K562 (cell line): ENCODE measurements around the gene CPLANE2. TPM values are rescaled to one million over a fixed set of nuclear protein-coding genes. Genes with fewer than 3 reads are reported as not detected.

Experiments
- ARHGAP35 ChIP-seq: fragments of 450-650 bp; IDR thresholded peaks from 2 replicates; pipeline ENCODE4 v1.6.1; 2018; ENCODE audit not compliant: partially characterized antibody
- CBX3 ChIP-seq, 2 experiments: IDR thresholded peaks; 1 replicate in 1 of 2; 2 replicates in 1 of 2; pipeline ENCODE4 v1.6.1; 2012; ENCODE audit warnings: inconsistent platforms in 2 of 2, low read length in 2 of 2, borderline replicate concordance in 1 of 2, control low read depth in 1 of 2
- CCNT2 ChIP-seq: IDR thresholded peaks from 2 replicates; pipeline ENCODE4 v1.6.1; 2011; ENCODE audit warnings: borderline replicate concordance, low read depth, mild to moderate bottlenecking, moderate library complexity, mixed read lengths, low read length; ENCODE audit not compliant: insufficient read length; ENCODE audit errors: extremely low read depth
- COPS2 ChIP-seq: fragments of 450-650 bp; conservative IDR thresholded peaks from 2 replicates; pipeline ENCODE4 v1.6.1; 2016; ENCODE audit warnings: mild to moderate bottlenecking, moderate library complexity
- CTBP1 ChIP-seq: fragments of 450-650 bp; IDR thresholded peaks from 2 replicates; pipeline ENCODE4 v1.6.1; 2016; ENCODE audit warnings: borderline replicate concordance
- ETV6 ChIP-seq, 3 experiments: fragments of 150-350 bp in 1 of 3; sonication (generic) in 1 of 3; formaldehyde crosslinking in 1 of 3; IDR thresholded peaks; 2 replicates each; pipeline versions ENCODE4 v1.6.1 to v1.8.0; 2014 to 2022; ENCODE audit warnings: borderline replicate concordance in 2 of 3, low read depth in 2 of 3, antibody characterized with exemption in 1 of 3, low read length in 1 of 3, mild to moderate bottlenecking in 1 of 3, missing genetic modification reagents in 1 of 3
- EZH2 ChIP-seq: IDR thresholded peaks from 2 replicates; pipeline ENCODE4 v1.6.1; 2012; ENCODE audit warnings: low read depth, mild to moderate bottlenecking, inconsistent platforms, low read length, borderline replicate concordance
- KDM4B ChIP-seq, 2 experiments: fragments of 450-650 bp in 1 of 2; sonication (generic) in 1 of 2; IDR thresholded peaks; 2 replicates each; pipeline ENCODE4 v1.6.1; 2016 to 2017; ENCODE audit warnings: borderline replicate concordance in 2 of 2, antibody characterized with exemption in 1 of 2, low read depth in 1 of 2, mild to moderate bottlenecking in 1 of 2
- LEF1 ChIP-seq: fragments of 450-650 bp; IDR thresholded peaks from 2 replicates; pipeline ENCODE4 v1.6.1; 2016; ENCODE audit warnings: mild to moderate bottlenecking
- MBD1 ChIP-seq: fragments of 250-450 bp; sonication (Bioruptor Pico); IDR thresholded peaks from 2 replicates; pipeline ENCODE4 v1.8.0; 2022; ENCODE audit warnings: inconsistent platforms
- MBD2 ChIP-seq: sonication (generic); IDR thresholded peaks from 2 replicates; pipeline ENCODE4 v1.6.1; 2016; ENCODE audit warnings: low read depth, borderline replicate concordance
- NFXL1 ChIP-seq: fragments of 450-650 bp; formaldehyde crosslinking; IDR thresholded peaks from 2 replicates; pipeline ENCODE4 v1.4.0; 2021; ENCODE audit warnings: mild to moderate bottlenecking
- PCBP1 ChIP-seq: fragments of 200-400 bp; formaldehyde crosslinking; IDR thresholded peaks from 2 replicates; pipeline ENCODE4 v1.6.1; 2018; ENCODE audit warnings: mild to moderate bottlenecking, low read depth, low read length; ENCODE audit not compliant: poor library complexity, severe bottlenecking
- POLR2G ChIP-seq: fragments of 200-400 bp; formaldehyde crosslinking; IDR thresholded peaks from 2 replicates; pipeline ENCODE4 v1.6.1; 2017; ENCODE audit warnings: low read depth, mild to moderate bottlenecking, antibody characterized with exemption, low read length, moderate library complexity
- POU5F1 ChIP-seq: fragments of 150-350 bp; IDR thresholded peaks from 2 replicates; pipeline ENCODE4 v1.6.1; 2014; ENCODE audit warnings: borderline replicate concordance, low read length, low read depth, mild to moderate bottlenecking; ENCODE audit not compliant: partially characterized antibody
- SIN3A ChIP-seq, 2 experiments: fragments of 150-350 bp in 1 of 2; IDR thresholded peaks; 2 replicates each; pipeline ENCODE4 v1.6.1; 2011 to 2016; ENCODE audit warnings: borderline replicate concordance in 2 of 2, low read depth in 2 of 2, low read length in 2 of 2, mild to moderate bottlenecking in 2 of 2, moderate library complexity in 2 of 2; ENCODE audit not compliant: control insufficient read depth in 1 of 2
- SNIP1 ChIP-seq: fragments of 450-650 bp; IDR thresholded peaks from 2 replicates; pipeline ENCODE4 v1.7.1; 2017; ENCODE audit warnings: low read depth, mild to moderate bottlenecking
- SNRNP70 ChIP-seq: fragments of 200-400 bp; formaldehyde crosslinking; optimal IDR thresholded peaks from 2 replicates; pipeline ENCODE3; 2017; ENCODE audit warnings: low read depth, low read length
- SPI1 ChIP-seq: IDR thresholded peaks from 2 replicates; pipeline ENCODE4 v1.6.1; 2011; ENCODE audit warnings: low read depth, low read length, control low read depth, borderline replicate concordance
- ZC3H4 ChIP-seq: sonication (generic); formaldehyde crosslinking; IDR thresholded peaks from 2 replicates; pipeline ENCODE4 v1.9.0; 2021; ENCODE audit warnings: missing genetic modification reagents, borderline replicate concordance
- ZNF174 ChIP-seq: fragments of 250-450 bp; sonication (Bioruptor Pico); IDR thresholded peaks from 2 replicates; pipeline ENCODE4 v1.4.0; 2020; ENCODE audit warnings: mild to moderate bottlenecking
- ZNF212 ChIP-seq: fragments of 450-650 bp; formaldehyde crosslinking; IDR thresholded peaks from 2 replicates; pipeline ENCODE4 v1.4.0; 2020; ENCODE audit warnings: mild to moderate bottlenecking
- ZNF639 ChIP-seq, 2 experiments: fragments of 200-800 bp in 1 of 2; sonication (Bioruptor generic) in 1 of 2; sonication (generic) in 1 of 2; formaldehyde crosslinking in 1 of 2; IDR thresholded peaks in 1 of 2; conservative IDR thresholded peaks in 1 of 2; 2 replicates each; pipeline versions ENCODE4 v1.5.0 to v1.6.1; 2016 to 2020; ENCODE audit warnings: missing compliant biosample characterization in 1 of 2, missing genetic modification characterization in 1 of 2, missing genetic modification reagents in 1 of 2
- ZNF695 ChIP-seq: fragments of 450-650 bp; formaldehyde crosslinking; IDR thresholded peaks from 2 replicates; pipeline ENCODE4 v1.4.0; 2020; ENCODE audit warnings: mild to moderate bottlenecking, moderate library complexity
- polyA plus RNA-seq, 8 experiments: library from polyadenylated mRNA; depleted of rRNA in 4 of 8; stranded (reverse) in 5 of 8; unstranded in 3 of 8; fragments of >200 nt; fragmentation: Nextera tagmentation in 2 of 8; fragmentation: Illumina TruSeq in 1 of 8; extraction: Ambion mirVana in 2 of 8; extraction: Trizol in 1 of 8; gene quantifications; 2 replicates each; pipeline versions ENCODE4 v1.2.1 to v1.2.3, GENCODE V29; 2011 to 2014; ENCODE audit warnings: inconsistent platforms in 1 of 8, missing spikeins in 1 of 8
- total RNA-seq, 7 experiments: library from RNA; depleted of rRNA in 6 of 7; stranded (reverse); fragments of >200 nt in 6 of 7; fragmentation: Illumina TruSeq in 2 of 7; extraction: Trizol in 2 of 7; gene quantifications; 2 replicates each; pipeline versions ENCODE4 v1.2.1 to v1.2.3, GENCODE V29; 2011 to 2021; ENCODE audit warnings: low replicate concordance in 1 of 7

CPLANE2 gene
- total and polyA plus RNA-seq, 9 of the 15 experiments (the other 6 are each of a cell fraction or from before 2014, with no cell fraction given), result 0.17 to 20.9 (median 8.1) TPM

- TF ChIP-seq ZNF639 (CRISPR knock-in tag; conservative IDR thresholded peaks at IDR 0.05 in 1 of 2, IDR thresholded peaks at IDR 0.05 in 1 of 2), result no peak
- TF ChIP-seq MBD2, result peak; percentile 61; the same call in 1 of the 2 replicates
- TF ChIP-seq CCNT2, result peak; percentile 82
- TF ChIP-seq ZNF174 (CRISPR knock-in tag), result no peak
- TF ChIP-seq KDM4B (IDR thresholded peaks at IDR 0.05; ENCODE audit: borderline replicate concordance in 2 of 2, low read depth in 1 of 2), result no peak
- peak; percentile 82 for TF ChIP-seq POU5F1
- TF ChIP-seq MBD1 (CRISPR knock-in tag), result no peak
- TF ChIP-seq PCBP1, result peak; percentile 50
- no peak for TF ChIP-seq LEF1
- TF ChIP-seq SNRNP70, result no peak
- no peak for TF ChIP-seq ZNF695 (CRISPR knock-in tag)
- TF ChIP-seq EZH2, result no peak
- peak; percentile 50; the same call in 1 of the 2 replicates for TF ChIP-seq CTBP1
- TF ChIP-seq NFXL1 (CRISPR knock-in tag), result no peak
- TF ChIP-seq SNIP1, result no peak
- peak; percentile 47; the same call in 1 of the 2 replicates for TF ChIP-seq ZC3H4 (CRISPR knock-in tag)
- TF ChIP-seq POLR2G, result peak; percentile 91
- no peak for TF ChIP-seq ARHGAP35
- no peak; the same call in 1 of the 2 replicates for TF ChIP-seq ZNF212
- TF ChIP-seq CBX3 (IDR thresholded peaks at IDR 0.05; ENCODE audit: borderline replicate concordance in 1 of 2, low read length in 2 of 2), result peak in 1 of 2 experiments; percentile 50; a peak in 1 of 3 replicates
- TF ChIP-seq ETV6 (IDR thresholded peaks at IDR 0.05; ENCODE audit: borderline replicate concordance in 1 of 2, low read depth in 2 of 2, low read length in 1 of 2), result no peak
- 0 out of 2 replicates have a peak, but pooled peaks have one; percentile 39 for TF ChIP-seq ETV6 (CRISPR knock-in tag; IDR thresholded peaks at IDR 0.05; ENCODE audit: borderline replicate concordance)
- TF ChIP-seq SIN3A (IDR thresholded peaks at IDR 0.05; ENCODE audit: borderline replicate concordance in 2 of 2, control insufficient read depth in 1 of 2, low read depth in 2 of 2, low read length in 2 of 2), result peak; percentile 75 to 98; a peak in 3 of 4 replicates
- TF ChIP-seq SPI1, result peak; percentile 84
- no peak for TF ChIP-seq COPS2
Measured at GRCh38 chr1:16236511-16237342, at the start of gene CPLANE2 (continued).
